AG10803 (cell line): ENCODE data around the gene RIPOR3.

Experiments
- DNase-seq: peaks from one replicate; pipeline ENCODE4 v3.0.0; 2010; ENCODE audit warnings: low read depth
- H3K4me3 ChIP-seq: 2 replicates; pipeline ENCODE4 v1.5.1; 2011; ENCODE audit warnings: mild to moderate bottlenecking, low read length, control low read depth
- TF ChIP-seq, protein P1 (sequence below): conservative IDR thresholded peaks from 2 replicates; pipeline ENCODE4 v1.5.1; 2011; ENCODE audit warnings: mild to moderate bottlenecking, low read length, control low read depth, inconsistent platforms

RIPOR3 gene

DNA sequence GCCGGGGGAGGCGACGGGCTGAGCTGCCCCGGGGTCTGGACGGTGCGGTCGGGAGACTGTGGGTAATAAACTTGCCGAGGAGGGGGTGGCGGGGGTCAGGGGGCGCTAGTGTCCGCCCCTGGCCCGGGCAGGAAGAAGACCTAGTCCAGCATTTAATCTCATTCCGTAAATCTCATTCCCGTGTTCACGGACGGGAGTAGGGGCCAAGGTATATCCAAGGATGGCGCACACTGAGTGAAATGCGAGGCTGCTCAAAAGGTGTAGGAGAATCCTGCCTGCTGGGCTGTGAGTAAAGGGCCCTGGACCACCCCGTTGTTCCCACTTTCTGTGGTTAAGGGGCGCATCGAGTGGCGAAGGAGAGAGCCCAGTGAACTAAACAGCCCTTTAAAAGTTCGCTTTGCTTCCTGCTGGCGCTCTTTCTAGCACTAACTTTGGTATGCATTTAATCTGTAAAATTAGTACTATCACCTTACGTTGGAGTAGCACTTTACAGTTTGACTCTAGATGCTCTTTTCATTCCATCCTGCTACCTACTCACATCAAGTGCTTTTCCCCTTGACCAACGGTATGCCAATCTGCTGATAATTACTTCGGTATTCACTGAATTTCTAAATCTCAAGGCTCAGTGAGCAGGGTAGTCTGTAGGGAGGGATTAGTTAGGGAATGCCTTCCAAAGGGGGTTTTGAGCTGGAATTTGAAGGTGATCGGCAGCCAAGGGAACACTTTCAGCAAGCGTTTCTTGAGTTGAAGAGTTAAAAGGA lies 40.8 kb upstream of the RIPOR3 start:
- TF ChIP-seq, protein P1, sequence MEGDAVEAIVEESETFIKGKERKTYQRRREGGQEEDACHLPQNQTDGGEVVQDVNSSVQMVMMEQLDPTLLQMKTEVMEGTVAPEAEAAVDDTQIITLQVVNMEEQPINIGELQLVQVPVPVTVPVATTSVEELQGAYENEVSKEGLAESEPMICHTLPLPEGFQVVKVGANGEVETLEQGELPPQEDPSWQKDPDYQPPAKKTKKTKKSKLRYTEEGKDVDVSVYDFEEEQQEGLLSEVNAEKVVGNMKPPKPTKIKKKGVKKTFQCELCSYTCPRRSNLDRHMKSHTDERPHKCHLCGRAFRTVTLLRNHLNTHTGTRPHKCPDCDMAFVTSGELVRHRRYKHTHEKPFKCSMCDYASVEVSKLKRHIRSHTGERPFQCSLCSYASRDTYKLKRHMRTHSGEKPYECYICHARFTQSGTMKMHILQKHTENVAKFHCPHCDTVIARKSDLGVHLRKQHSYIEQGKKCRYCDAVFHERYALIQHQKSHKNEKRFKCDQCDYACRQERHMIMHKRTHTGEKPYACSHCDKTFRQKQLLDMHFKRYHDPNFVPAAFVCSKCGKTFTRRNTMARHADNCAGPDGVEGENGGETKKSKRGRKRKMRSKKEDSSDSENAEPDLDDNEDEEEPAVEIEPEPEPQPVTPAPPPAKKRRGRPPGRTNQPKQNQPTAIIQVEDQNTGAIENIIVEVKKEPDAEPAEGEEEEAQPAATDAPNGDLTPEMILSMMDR = no peak
- DNase-seq = no peak
- no peak overlapping the region; the same call in 1 of the 2 replicates for H3K4me3 ChIP-seq

- TF ChIP-seq, protein P1 = no peak
Measured at GRCh38 chr20:50731055-50731929, 40.0 kb upstream of the RIPOR3 start, which contains the start of gene PARD6B. TSS of gene PARD6B (plus strand) at chr20:50731580. CDS start at chr20:50731787, 207 bp downstream.

GRCh38 chr20:50730765-50731054 lies 39.4 kb upstream of the RIPOR3 start:
- DNase-seq = no peak
- TF ChIP-seq, protein P1 = no peak

More at GRCh38 chr20:50731055-50731929, 40.0 kb upstream of the RIPOR3 start, which contains the start of gene PARD6B:
- DNase-seq = peak; percentile 84
- peak within 1 kb of the TSS; percentile 65 for H3K4me3 ChIP-seq

GRCh38 chr20:50729901-50730764 lies 38.8 kb upstream of the RIPOR3 start:
- peak overlapping the region; percentile 65 for H3K4me3 ChIP-seq
- DNase-seq = peak; percentile 17
- TF ChIP-seq, protein P1 = no peak

More at GRCh38 chr20:50730765-50731054, 39.4 kb upstream of the RIPOR3 start:
- H3K4me3 ChIP-seq = peak overlapping the region; percentile 65

DNA sequence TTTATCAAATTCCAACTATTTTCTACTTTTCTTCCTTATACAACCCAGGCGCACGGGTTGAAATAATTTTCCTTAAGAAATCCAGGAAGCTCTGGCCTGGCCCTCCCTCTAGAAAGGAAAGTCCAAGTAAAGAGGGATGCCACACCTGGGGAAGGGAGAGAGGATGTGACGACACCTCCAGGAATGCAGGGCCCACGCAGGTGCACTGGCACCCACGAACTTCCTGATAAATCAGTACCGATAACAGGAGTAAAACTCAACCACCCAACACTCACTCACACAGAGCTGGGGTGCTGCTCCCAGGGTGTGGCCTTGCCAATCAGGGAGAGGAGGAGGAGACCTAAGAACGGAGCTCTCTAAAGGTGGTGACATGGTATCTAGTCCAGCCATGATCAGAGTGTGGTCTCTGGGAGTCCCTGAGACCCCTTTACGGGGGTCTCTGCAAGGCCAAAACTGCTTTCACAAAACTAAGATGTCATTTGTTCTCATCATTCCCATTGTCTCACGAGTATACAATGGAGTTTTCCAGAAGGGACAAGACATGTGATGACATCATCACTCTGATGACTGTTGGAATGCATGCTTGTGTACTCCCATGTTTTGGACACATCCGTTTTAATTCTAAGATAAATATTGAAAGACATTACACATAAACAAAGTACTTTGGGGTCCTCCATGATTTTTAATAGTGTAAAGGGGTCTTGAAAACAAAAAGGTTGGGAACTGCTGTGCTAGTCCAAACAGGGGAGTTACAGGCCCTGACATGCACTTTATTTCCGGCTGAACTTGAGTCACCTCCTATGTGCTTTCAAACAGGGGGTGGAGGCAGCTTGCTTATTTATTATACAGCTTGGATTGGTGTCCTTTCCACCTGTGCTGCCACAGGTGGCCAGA lies 37.9 kb upstream of the RIPOR3 start:
- TF ChIP-seq, protein P1 = no peak
- no peak for DNase-seq
- H3K4me3 ChIP-seq = no peak overlapping the region

DNA sequence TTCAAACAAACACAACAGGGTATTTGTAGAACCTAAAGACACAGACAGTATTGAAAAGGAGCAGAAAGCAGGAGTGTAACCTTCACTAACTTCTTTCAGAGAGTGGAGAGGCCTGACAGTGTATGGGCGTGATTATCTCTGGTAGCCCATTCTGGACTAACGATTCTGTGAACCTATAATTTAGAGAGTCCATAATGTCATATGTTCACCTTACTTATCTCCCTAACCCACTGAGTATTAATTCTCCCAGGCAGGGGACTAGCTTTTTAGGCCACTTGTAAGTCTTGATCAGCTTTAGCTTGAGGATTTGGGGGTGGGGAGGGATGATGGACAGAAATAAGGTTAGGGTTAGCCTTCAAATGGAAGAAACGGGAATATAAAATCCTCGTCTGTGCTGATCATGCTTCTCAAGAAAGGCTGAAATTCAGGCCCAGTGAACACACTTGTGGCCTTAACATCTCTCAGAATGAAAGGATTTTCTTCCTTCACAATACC lies 37.2 kb upstream of the RIPOR3 start:
- DNase-seq = no peak
- no peak overlapping the region for H3K4me3 ChIP-seq
- TF ChIP-seq, protein P1 = no peak
